B cell (primary cell): ENCODE measurements around the gene IMPDH2. TPM values are rescaled to one million over a fixed set of nuclear protein-coding genes. Genes with fewer than 3 reads are reported as not detected.

Source experiments
- ATAC-seq: fragments of 200-7000 bp; cut with Tn5 transposase; one replicate; pipeline ENCODE4 v1.10.0; 2021; ENCODE audit warnings: low read depth, mild to moderate bottlenecking, moderate number of reproducible peaks, moderate library complexity
- CTCF ChIA-PET: fragments of 350-600 bp; sonication (Branson Sonifier 250); formaldehyde crosslinking; loops from one replicate; lab custom pipeline; 2021; ENCODE audit warnings: antibody characterized with exemption, inconsistent platforms; lab: Charles Lee
- POLR2A ChIA-PET: fragments of 350-600 bp; sonication (Branson Sonifier 250); formaldehyde crosslinking; loops from one replicate; lab custom pipeline; 2021; ENCODE audit warnings: antibody characterized with exemption; lab: Charles Lee
- DNase-seq: peaks from one replicate; pipeline ENCODE4 v3.0.0; 2013
- H2AFZ ChIP-seq: 2 replicates; pipeline ENCODE4 v1.6.1; 2012; ENCODE audit warnings: mild to moderate bottlenecking, low read depth, low read length; ENCODE audit not compliant: insufficient read depth, poor library complexity, severe bottlenecking
- H3K27ac ChIP-seq, 2 donors: 1 replicate in 1 of 2; 2 replicates in 1 of 2; pipeline ENCODE4 v1.5.1; 2012 to 2013; ENCODE audit warnings: low read length in 2 of 2, mild to moderate bottlenecking in 2 of 2, moderate library complexity in 1 of 2
- H3K27me3 ChIP-seq, 4 experiments: fragments of 200-600 bp in 1 of 4; sonication (generic) in 1 of 4; replicated peaks in 1 of 4; 1 replicate in 2 of 4; 2 replicates in 2 of 4; pipeline versions ENCODE4 v1.6.1 to v1.7.0; 2013 to 2016; ENCODE audit warnings: low read length in 3 of 4, mild to moderate bottlenecking in 2 of 4, mixed read lengths in 1 of 4, moderate library complexity in 1 of 4; ENCODE audit not compliant: insufficient read depth in 4 of 4, control insufficient read depth in 3 of 4; ENCODE audit errors: control extremely low read depth in 1 of 4
- H3K36me3 ChIP-seq, 2 experiments: replicated peaks in 1 of 2; 1 replicate in 1 of 2; 2 replicates in 1 of 2; pipeline versions ENCODE4 v1.6.1 to v1.7.1; 2013; ENCODE audit warnings: low read length in 1 of 2; ENCODE audit not compliant: insufficient read depth in 2 of 2, control insufficient read depth in 1 of 2; ENCODE audit errors: control extremely low read depth in 1 of 2, extremely low read depth in 1 of 2
- H3K4me1 ChIP-seq, 2 donors: fragments of 200-600 bp in 1 of 2; sonication (generic) in 1 of 2; 1 replicate in 1 of 2; 2 replicates in 1 of 2; pipeline versions ENCODE4 v1.5.1 to v1.6.1; 2013 to 2017; ENCODE audit warnings: low read length in 2 of 2; ENCODE audit not compliant: control insufficient read depth in 2 of 2, insufficient read depth in 2 of 2
- H3K4me2 ChIP-seq: replicated peaks from 2 replicates; pipeline ENCODE3; 2012; ENCODE audit warnings: mild to moderate bottlenecking, low read depth, low read length; ENCODE audit not compliant: poor library complexity, severe bottlenecking
- H3K4me3 ChIP-seq, 5 experiments: fragments of 200-600 bp in 1 of 5; sonication (generic) in 1 of 5; 1 replicate in 3 of 5; 2 replicates in 2 of 5; pipeline versions ENCODE4 v1.5.1 to v1.7.0; 2011 to 2016; ENCODE audit warnings: low read length in 4 of 5, mild to moderate bottlenecking in 4 of 5, low read depth in 2 of 5, control low read depth in 1 of 5, moderate library complexity in 1 of 5; ENCODE audit not compliant: insufficient read depth in 1 of 5; ENCODE audit errors: control extremely low read depth in 1 of 5, extremely low read depth in 1 of 5
- H3K79me2 ChIP-seq: fragments of 200-600 bp; sonication (generic); one replicate; pipeline ENCODE4 v1.6.0; 2016; ENCODE audit warnings: low read length; ENCODE audit not compliant: control insufficient read depth, insufficient read depth
- H3K9ac ChIP-seq: fragments of 200-600 bp; sonication (generic); 2 replicates; pipeline ENCODE4 v1.6.1; 2017; ENCODE audit warnings: mild to moderate bottlenecking, low read length, moderate library complexity
- H3K9me3 ChIP-seq, 3 donors: one replicate each; pipeline versions ENCODE4 v1.6.1 to v1.7.1; 2013; ENCODE audit warnings: low read length in 2 of 3; ENCODE audit not compliant: control insufficient read depth in 2 of 3, insufficient read depth in 1 of 3; ENCODE audit errors: control extremely low read depth in 1 of 3
- H4K20me1 ChIP-seq: 2 replicates; pipeline ENCODE4 v1.6.0; 2012; ENCODE audit warnings: mild to moderate bottlenecking, low read length; ENCODE audit not compliant: insufficient read depth, control insufficient read depth, poor library complexity, severe bottlenecking
- H3K27ac Mint-ChIP-seq: one replicate; pipeline ENCODE4 v1.8.0; 2021; ENCODE audit warnings: mixed read lengths
- H3K27me3 Mint-ChIP-seq: one replicate; pipeline ENCODE4 v1.8.0; 2021; ENCODE audit warnings: mixed read lengths
- H3K4me1 Mint-ChIP-seq: one replicate; pipeline ENCODE4 v1.8.0; 2021; ENCODE audit warnings: mixed read lengths
- H3K4me3 Mint-ChIP-seq: one replicate; pipeline ENCODE4 v1.8.0; 2021; ENCODE audit warnings: mixed read lengths
- H3K9me3 Mint-ChIP-seq: one replicate; pipeline ENCODE4 v1.8.0; 2022; ENCODE audit warnings: mixed read lengths; ENCODE audit not compliant: insufficient read depth
- CTCF ChIP-seq: fragments of 200-600 bp; IDR thresholded peaks from one replicate; pipeline ENCODE4 v1.8.0; 2022; ENCODE audit warnings: antibody characterized with exemption, mild to moderate bottlenecking
- EZH2 ChIP-seq: IDR thresholded peaks from 2 replicates; pipeline ENCODE4 v1.6.1; 2012; ENCODE audit warnings: borderline replicate concordance, low read depth, mild to moderate bottlenecking, moderate library complexity, low read length; ENCODE audit not compliant: insufficient read depth, poor library complexity, severe bottlenecking
- WGBS: methylation state at CpG from one replicate; pipeline ENCODE4 v1.1.5; 2013; ENCODE audit warnings: missing lambda C conversion rate; ENCODE audit not compliant: insufficient coverage; 5-methylcytosine and 5-hydroxymethylcytosine counted together
- intact Hi-C: fragments of 100-400 bp; cut with micrococcal nuclease; formaldehyde crosslinking; loops from one replicate; pipeline ENCODE4 v1.10.0; 2022
- polyA plus RNA-seq: library from polyadenylated mRNA; depleted of rRNA; stranded (reverse); fragments of >200 nt; gene quantifications from 2 replicates; pipeline ENCODE4 v1.2.3, GENCODE V29; 2012
- total RNA-seq, 2 donors: library from RNA; stranded (reverse); fragments of 120-200 nt in 1 of 2; gene quantifications; 1 replicate in 1 of 2; 2 replicates in 1 of 2; pipeline versions ENCODE4 v1.2.3 to v1.2.4, GENCODE V29; 2013 to 2022

IMPDH2 gene
- total and polyA plus RNA-seq, 2 donors (not counting 1 experiment from before 2014, with no cell fraction given), result 171 to 193 TPM

- no peak overlapping the region for H3K4me3 Mint-ChIP-seq
- Histone ChIP-seq H3K27me3 (no peaks in the 10 kb centered on the region), H3K9ac (no peak overlapping the region), H3K79me2 (peaks cover 46% of the 10 kb centered on the region), H3K4me2 (no peak overlapping the region), H3K36me3 (peaks cover 1 to 42% of the 10 kb centered on the region in 2 experiments), H3K9me3 (no peaks in the 10 kb centered on the region), H4K20me1 (peaks cover 52% of the 10 kb centered on the region), H2AFZ (no peak overlapping the region), H3K4me1 (peaks cover 10 to 14% of the 10 kb centered on the region in 2 donors), H3K27ac (no peak overlapping the region), H3K4me3 (no peak overlapping the region)
- WGBS, result 87% methylated on average over 21 of the region's 24 CpGs
- DNase-seq, result peak; percentile 64
- ChIA-PET CTCF (interaction anchor here (0.6 to 5.6 kb wide), 5 partner anchors 9 to 65 kb away, joined by 3 to 69 read pairs (median 6); partner anchors contain the start of genes NDUFAF3 and P4HTM), POLR2A (interaction anchor here (0.6 kb wide), 1 partner anchor 81 kb away, joined by 3 read pairs; no protein-coding TSS in a partner anchor)
- peak; percentile 56 for TF ChIP-seq CTCF
- TF ChIP-seq EZH2, result no peak
- no peaks in the 10 kb centered on the region for H3K27me3 Mint-ChIP-seq
- H3K9me3 Mint-ChIP-seq, result no peaks in the 10 kb centered on the region
- ATAC-seq, result peak; percentile 48
- H3K27ac Mint-ChIP-seq, result no peak overlapping the region
- H3K4me1 Mint-ChIP-seq, result peaks cover 32% of the 10 kb centered on the region
- intact Hi-C loops, result no loop called here
Observed at GRCh38 chr3:49013738-49014660, 15.2 kb downstream of the IMPDH2 start.
